GM12878 (cell line): ENCODE measurements around the gene MN1. TPM values are rescaled to one million over a fixed set of nuclear protein-coding genes. Genes with fewer than 3 reads are reported as not detected.

Experiments used
- ATAC-seq: fragments of 200-7000 bp; cut with Tn5 transposase; 3 replicates; pipeline ENCODE4 v1.9.1; 2020; ENCODE audit warnings: mild to moderate bottlenecking, moderate library complexity
- BruUV-seq: library from RNA; stranded (reverse); fragments of 400-500 nt; replicated peaks from 2 replicates; lab custom pipeline; 2021; lab: Mats Ljungman, UMichigan
- CTCF ChIA-PET: fragments of 300-600 bp; sonication (Branson Sonifier 250); formaldehyde crosslinking; extraction: SDS; loops from one replicate; lab custom pipeline; 2021; ENCODE audit warnings: inconsistent platforms; lab: Yijun Ruan, JAX
- POLR2A ChIA-PET: fragments of 350-600 bp; formaldehyde crosslinking; extraction: SDS; loops from one replicate; lab custom pipeline; 2021; ENCODE audit warnings: inconsistent platforms; lab: Charles Lee
- RAD21 ChIA-PET: fragments of 300-600 bp; sonication (Branson Sonifier 250); formaldehyde crosslinking; loops from one replicate; lab custom pipeline; 2023; ENCODE audit warnings: antibody characterized with exemption; ENCODE audit not compliant: unreplicated experiment; lab: Charles Lee
- SMC1A ChIA-PET: fragments of 300-600 bp; sonication (Branson Sonifier 250); formaldehyde crosslinking; loops from one replicate; lab custom pipeline; 2023; ENCODE audit not compliant: unreplicated experiment, uncharacterized antibody; lab: Charles Lee
- DNase-seq: peaks from one replicate; pipeline ENCODE4 v3.0.0-alpha.2; 2011; ENCODE audit warnings: low read depth, low spot score
- FAIRE-seq: peaks from 3 replicates; lab custom pipeline; 2011; peaks lifted over from hg19 to GRCh38; lab: Jason Lieb, UNC
- H2AFZ ChIP-seq: 2 replicates; pipeline ENCODE4 v1.6.0; 2011; ENCODE audit warnings: low read depth, low read length, control low read depth; ENCODE audit not compliant: control insufficient read depth
- H3K27ac ChIP-seq: 2 replicates; pipeline ENCODE4 v1.5.1; 2011; ENCODE audit warnings: control low read depth; ENCODE audit not compliant: control insufficient read depth, insufficient read depth
- H3K27me3 ChIP-seq, 2 experiments: replicated peaks in 1 of 2; 2 replicates each; pipeline versions ENCODE4 v1.6.0 to v1.6.1; 2011; ENCODE audit warnings: low read length in 1 of 2; ENCODE audit not compliant: control insufficient read depth in 2 of 2, insufficient read depth in 2 of 2
- H3K36me3 ChIP-seq, 2 experiments: 2 replicates each; pipeline ENCODE4 v1.5.1; 2011; ENCODE audit warnings: low read length in 1 of 2; ENCODE audit not compliant: control insufficient read depth in 2 of 2, insufficient read depth in 2 of 2
- H3K4me1 ChIP-seq: 2 replicates; pipeline ENCODE4 v1.6.1; 2011; ENCODE audit warnings: mild to moderate bottlenecking, low read length, moderate library complexity, mixed read lengths; ENCODE audit not compliant: control insufficient read depth, insufficient read depth
- H3K4me2 ChIP-seq: 2 replicates; pipeline ENCODE4 v1.6.0; 2011; ENCODE audit warnings: control low read depth; ENCODE audit not compliant: control insufficient read depth, insufficient read depth
- H3K4me3 ChIP-seq: fragments of 200-600 bp; sonication (generic); 2 replicates; pipeline ENCODE4 v1.5.1; 2016
- H3K79me2 ChIP-seq: 2 replicates; pipeline ENCODE4 v1.6.0; 2011; ENCODE audit warnings: low read length; ENCODE audit not compliant: control insufficient read depth, insufficient read depth
- H3K9ac ChIP-seq: 2 replicates; pipeline ENCODE4 v1.8.0; 2011; ENCODE audit warnings: low read length, control low read depth, mixed read lengths; ENCODE audit not compliant: control insufficient read depth, insufficient read depth
- H3K9me3 ChIP-seq: replicated peaks from 3 replicates; pipeline ENCODE4 v1.5.1; 2011; ENCODE audit warnings: mild to moderate bottlenecking, low read length; ENCODE audit not compliant: control insufficient read depth, insufficient read depth
- H4K20me1 ChIP-seq: 2 replicates; pipeline ENCODE4 v1.6.0; 2011; ENCODE audit not compliant: control insufficient read depth, insufficient read depth
- BACH1 ChIP-seq: fragments of 450-650 bp; IDR thresholded peaks from 2 replicates; pipeline ENCODE4 v1.6.1; 2017; ENCODE audit warnings: mild to moderate bottlenecking, borderline replicate concordance
- CBX5 ChIP-seq: sonication (generic); IDR thresholded peaks from 2 replicates; pipeline ENCODE4 v1.6.1; 2016; ENCODE audit warnings: low read depth, moderate library complexity, mild to moderate bottlenecking, inconsistent platforms
- CUX1 ChIP-seq: IDR thresholded peaks from 2 replicates; pipeline ENCODE4 v1.6.1; 2012; ENCODE audit warnings: improper control_type of control experiment, low read depth, low read length; ENCODE audit not compliant: insufficient replicate concordance
- JUND ChIP-seq: IDR thresholded peaks from 2 replicates; pipeline ENCODE4 v1.6.1; 2012; ENCODE audit warnings: low read depth, mild to moderate bottlenecking, low read length, improper control_type of control experiment, moderate library complexity
- MTA2 ChIP-seq: fragments of 450-650 bp; IDR thresholded peaks from 2 replicates; pipeline ENCODE4 v1.6.1; 2016; ENCODE audit warnings: low read depth, mild to moderate bottlenecking, moderate library complexity
- NBN ChIP-seq: fragments of 450-650 bp; IDR thresholded peaks from 2 replicates; pipeline ENCODE4 v1.6.1; 2016
- RCOR1 ChIP-seq: conservative IDR thresholded peaks from 2 replicates; pipeline ENCODE4 v1.6.1; 2012; ENCODE audit warnings: low read depth, low read length, improper control_type of control experiment
- RELA ChIP-seq: fragments of 450-650 bp; IDR thresholded peaks from 2 replicates; pipeline ENCODE4 v1.8.0; 2014; ENCODE audit warnings: borderline replicate concordance; ENCODE audit not compliant: partially characterized antibody
- SREBF2 ChIP-seq: IDR thresholded peaks from 2 replicates; pipeline ENCODE4 v1.6.1; 2012; ENCODE audit warnings: mild to moderate bottlenecking, low read length
- SUZ12 ChIP-seq: fragments of 200-600 bp; sonication (generic); IDR thresholded peaks from one replicate; pipeline ENCODE4 v1.6.1; 2018; ENCODE audit warnings: antibody characterized with exemption, mild to moderate bottlenecking; ENCODE audit not compliant: unreplicated experiment
- TAF1 ChIP-seq: IDR thresholded peaks from 2 replicates; pipeline ENCODE4 v1.6.1; 2011; ENCODE audit warnings: mild to moderate bottlenecking, low read depth, low read length, borderline replicate concordance
- ZNF217 ChIP-seq: fragments of 450-650 bp; IDR thresholded peaks from 2 replicates; pipeline ENCODE4 v1.6.1; 2017; ENCODE audit warnings: antibody characterized with exemption, mild to moderate bottlenecking
- WGBS: methylation state at CpG from one replicate; pipeline ENCODE4 v1.1.6; 2016; ENCODE audit warnings: low lambda C conversion rate; ENCODE audit not compliant: insufficient replicate concordance, insufficient coverage; ENCODE audit errors: missing lambda C conversion rate; 5-methylcytosine and 5-hydroxymethylcytosine counted together
- in situ Hi-C: fragments of 300-500 bp; cut with MboI; formaldehyde crosslinking; loops from 9 replicates; pipeline ENCODE4 v1.14.3; 2018; ENCODE audit warnings: mixed read lengths
- intact Hi-C: fragments of 100-400 bp; cut with micrococcal nuclease; formaldehyde crosslinking; loops from one replicate; pipeline ENCODE4 v1.14.2; 2022; ENCODE audit not compliant: unreplicated experiment
- polyA plus RNA-seq, 11 experiments: library from polyadenylated mRNA; depleted of rRNA in 4 of 11; unstranded in 6 of 11; stranded (reverse) in 5 of 11; fragments of >200 nt; fragmentation: Nextera tagmentation in 4 of 11; fragmentation: Illumina TruSeq in 1 of 11; extraction: Ambion mirVana in 4 of 11; extraction: Trizol in 1 of 11; gene quantifications; 1 replicate in 1 of 11; 2 replicates in 10 of 11; pipeline versions ENCODE4 v1.2.1 to v1.2.3, GENCODE V29; 2011 to 2016; ENCODE audit warnings: inconsistent platforms in 2 of 11, missing spikeins in 2 of 11, low read depth in 1 of 11
- total RNA-seq, 4 experiments: library from RNA; depleted of rRNA in 3 of 4; stranded (reverse); fragments of >200 nt in 3 of 4; fragmentation: Illumina TruSeq in 1 of 4; extraction: Trizol in 1 of 4; gene quantifications; 2 replicates each; pipeline versions ENCODE4 v1.2.1 to v1.2.3, GENCODE V29; 2013 to 2021

MN1 gene
- total and polyA plus RNA-seq, 10 of the 15 experiments (the other 5 are each of a cell fraction or from before 2014, with no cell fraction given), result under 0.01 to 0.24 (median 0.03) TPM; not detected in 3

- ChIA-PET CTCF (interaction anchor here (0.6 kb wide), 1 partner anchor 293 kb away, joined by 4 read pairs; no protein-coding TSS in a partner anchor), RAD21 (no interaction called here), SMC1A (no interaction called here), POLR2A (no interaction called here)
- Histone ChIP-seq H3K9ac (no peak overlapping the region), H3K4me1 (no peaks in the 10 kb centered on the region), H3K27me3 (no peaks in the 10 kb centered on the region), H3K4me3 (no peak overlapping the region), H3K9me3 (no peaks in the 10 kb centered on the region), H3K4me2 (no peak overlapping the region), H4K20me1 (no peaks in the 10 kb centered on the region), H3K79me2 (no peaks in the 10 kb centered on the region), H3K36me3 (no peaks in the 10 kb centered on the region), H3K27ac (no peak overlapping the region), H2AFZ (no peak overlapping the region)
- TF ChIP-seq BACH1 (no peak), TAF1 (no peak), RELA (no peak), MTA2 (no peak), SREBF2 (no peak), NBN (no peak), ZNF217 (no peak), CBX5 (no peak), RCOR1 (no peak)
- in situ Hi-C loops (no loop called here), intact Hi-C loops (no loop called here)
- DNase-seq, result no peak
- BruUV-seq, result no TSS peak
- no peak for FAIRE-seq
- no peak for ATAC-seq
- 50% methylated on average over 8 of the region's 8 CpGs for WGBS
These were observed 41.1 kb downstream of the MN1 start for GRCh38 chr22:27760474-27760873.

DNA sequence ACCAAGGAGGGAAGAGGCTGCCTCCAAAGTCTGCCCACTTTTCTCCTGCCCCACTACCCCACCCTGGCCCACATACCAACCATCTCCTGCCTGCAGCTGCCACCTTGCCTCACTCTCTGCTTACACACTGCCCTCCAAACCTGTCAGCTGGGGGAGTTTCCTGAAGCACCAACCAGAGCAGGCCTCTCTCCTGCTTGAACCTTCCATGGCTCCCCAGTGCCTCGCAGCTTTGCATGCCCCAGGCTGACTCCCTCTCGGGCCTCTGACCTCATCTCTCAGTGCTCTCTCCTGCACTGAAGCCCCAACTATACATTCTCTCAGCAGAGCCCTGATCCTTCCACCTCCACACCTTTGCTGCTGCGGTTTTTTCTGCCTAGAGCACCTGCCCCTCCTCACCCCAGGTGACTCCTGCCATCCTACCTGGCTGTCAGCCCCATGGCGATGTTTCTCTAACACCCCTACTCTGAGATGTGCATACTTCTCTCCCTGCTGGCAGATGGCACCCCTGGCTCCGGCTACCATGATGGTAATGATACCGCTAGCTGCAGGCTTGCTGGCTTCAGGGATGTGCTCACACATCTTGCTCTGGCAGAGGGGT is 43.5 kb downstream of the MN1 start:
- POLR2A ChIA-PET, result no interaction called here
- ATAC-seq, result no peak

More for the DNA sequence above, 43.5 kb downstream of the MN1 start:
- Histone ChIP-seq H3K36me3 (no peaks in the 10 kb centered on the region), H3K27ac (no peak overlapping the region), H4K20me1 (no peaks in the 10 kb centered on the region), H3K27me3 (no peaks in the 10 kb centered on the region), H3K4me2 (no peak overlapping the region), H3K79me2 (no peaks in the 10 kb centered on the region), H3K9me3 (no peaks in the 10 kb centered on the region), H2AFZ (no peak overlapping the region), H3K4me1 (no peaks in the 10 kb centered on the region), H3K9ac (no peak overlapping the region), H3K4me3 (no peak overlapping the region)
- no TSS peak for BruUV-seq
- in situ Hi-C loops, result no loop called here
- SMC1A ChIA-PET, result no interaction called here
- CTCF ChIA-PET, result no interaction called here
- FAIRE-seq (no peak), DNase-seq (no peak)
- WGBS, result 33% methylated on average over 6 of the region's 6 CpGs
- TF ChIP-seq JUND (no peak), CUX1 (no peak), SUZ12 (no peak)
- intact Hi-C loops, result no loop called here
- RAD21 ChIA-PET, result no interaction called here
